Right lobe of liver (tissue), 6 donors: ENCODE measurements around the gene SYNGR4. TPM values are rescaled to one million over a fixed set of nuclear protein-coding genes. Genes with fewer than 3 reads are reported as not detected.

Experiments used
- ATAC-seq, 4 donors: fragments of 200-7000 bp; cut with Tn5 transposase; one replicate each; pipeline ENCODE4 v1.9.1; 2020; ENCODE audit warnings: mild to moderate bottlenecking in 4 of 4, moderate library complexity in 4 of 4
- DNase-seq, 3 donors: peaks; one replicate each; pipeline ENCODE4 v3.0.0-alpha.2; 2020
- H3K27ac ChIP-seq, 3 donors: fragments of 200-600 bp; one replicate each; pipeline ENCODE4 v1.8.0; 2022
- H3K27me3 ChIP-seq, 2 donors: fragments of 200-600 bp; one replicate each; pipeline ENCODE4 v1.8.0; 2022
- H3K36me3 ChIP-seq, 4 donors: fragments of 200-600 bp; sonication (generic) in 1 of 4; one replicate each; pipeline versions ENCODE4 v1.5.1 to v1.8.0; 2017 to 2022; ENCODE audit warnings: control low read depth in 1 of 4
- H3K4me1 ChIP-seq, 4 donors: fragments of 200-600 bp; sonication (generic) in 1 of 4; one replicate each; pipeline versions ENCODE4 v1.5.1 to v1.8.0; 2017 to 2022; ENCODE audit warnings: control low read depth in 1 of 4
- H3K4me3 ChIP-seq, 3 donors: fragments of 200-600 bp; one replicate each; pipeline ENCODE4 v1.8.0; 2022
- H3K9me3 ChIP-seq, 4 donors: fragments of 200-600 bp; sonication (generic) in 1 of 4; one replicate each; pipeline versions ENCODE4 v1.5.1 to v1.8.0; 2017 to 2022; ENCODE audit warnings: control low read depth in 1 of 4
- POLR2A ChIP-seq: fragments of 450-650 bp; IDR thresholded peaks from one replicate; pipeline ENCODE4 v1.6.1; 2017; ENCODE audit warnings: antibody characterized with exemption, mild to moderate bottlenecking
- WGBS: methylation state at CpG from one replicate; pipeline ENCODE4 v1.1.6; 2018; ENCODE audit warnings: low coverage, low lambda C conversion rate; ENCODE audit not compliant: insufficient coverage; ENCODE audit errors: missing lambda C conversion rate; 5-methylcytosine and 5-hydroxymethylcytosine counted together
- intact Hi-C, 2 donors: fragments of 100-400 bp; cut with DNase I; formaldehyde crosslinking; loops; one replicate each; pipeline versions ENCODE4 v1.11.2 to v1.14.1; 2022
- total RNA-seq, 6 experiments: library from RNA; depleted of rRNA in 2 of 6; stranded (reverse); fragments of >200 nt in 2 of 6; fragmentation: NEBNext Ultra II Directional in 3 of 6; extraction: Animal tissue kit (Norgen Biotek cat#: 25700) in 3 of 6; gene quantifications; one replicate each; pipeline versions ENCODE4 v1.1.0 to v1.2.4, GENCODE V29; 2016 to 2023
- TF ChIP-seq, protein P1 (sequence below), 4 donors: fragments of 200-600 bp in 3 of 4; fragments of 450-650 bp in 1 of 4; IDR thresholded peaks; one replicate each; pipeline versions ENCODE4 v1.5.1 to v1.8.0; 2016 to 2022; ENCODE audit warnings: antibody characterized with exemption in 4 of 4, mild to moderate bottlenecking in 2 of 4
- donor health status: DM: no; HTN: yes; CAD: no.
- donor health status: DM: no; HTN: no; CAD: no.
- donor health status: DM: no; HTN: no; CAD: no.
- donor health status: DM: no; HTN: yes; CAD: no.
- donor health status: DM: no; HTN: yes; CAD: no.

The SYNGR4 gene
- total RNA-seq, 6 experiments from 2014 or later, result 0.80 TPM; not detected in 5

DNA sequence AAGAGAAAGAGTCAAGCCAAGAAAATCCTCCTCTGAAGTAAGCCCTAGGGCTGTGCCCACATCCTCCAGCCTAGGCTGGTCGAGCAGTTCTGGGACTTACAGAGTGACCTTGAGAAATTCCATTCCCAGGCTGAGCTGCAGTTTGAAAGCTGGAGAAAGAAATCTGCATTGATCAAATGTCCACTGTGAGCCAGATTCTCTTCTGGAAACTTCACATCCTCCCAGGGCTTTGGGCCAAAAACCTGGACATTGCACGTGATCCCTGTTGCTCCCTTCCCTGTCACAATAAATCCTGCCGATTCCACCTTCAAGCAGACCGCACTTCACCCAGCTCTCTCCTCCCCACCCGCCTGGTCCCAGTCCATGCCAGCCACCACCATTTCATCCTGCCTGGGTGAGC lies 16.1 kb upstream of the SYNGR4 start:
- Histone ChIP-seq H3K27me3 (no peaks in the 10 kb centered on the region), H3K36me3 (no peaks in the 10 kb centered on the region), H3K4me3 (no peak overlapping the region), H3K27ac (no peak overlapping the region), H3K9me3 (no peaks in the 10 kb centered on the region), H3K4me1 (no peaks in the 10 kb centered on the region)
- 13% methylated on average over 3 of the region's 5 CpGs for WGBS
- intact Hi-C loops, result no loop called here
- DNase-seq, result peak in 1 of 3 donors; percentile 63
- peak; percentile 41 to 83 (median 56) for ATAC-seq
- TF ChIP-seq, protein P1, sequence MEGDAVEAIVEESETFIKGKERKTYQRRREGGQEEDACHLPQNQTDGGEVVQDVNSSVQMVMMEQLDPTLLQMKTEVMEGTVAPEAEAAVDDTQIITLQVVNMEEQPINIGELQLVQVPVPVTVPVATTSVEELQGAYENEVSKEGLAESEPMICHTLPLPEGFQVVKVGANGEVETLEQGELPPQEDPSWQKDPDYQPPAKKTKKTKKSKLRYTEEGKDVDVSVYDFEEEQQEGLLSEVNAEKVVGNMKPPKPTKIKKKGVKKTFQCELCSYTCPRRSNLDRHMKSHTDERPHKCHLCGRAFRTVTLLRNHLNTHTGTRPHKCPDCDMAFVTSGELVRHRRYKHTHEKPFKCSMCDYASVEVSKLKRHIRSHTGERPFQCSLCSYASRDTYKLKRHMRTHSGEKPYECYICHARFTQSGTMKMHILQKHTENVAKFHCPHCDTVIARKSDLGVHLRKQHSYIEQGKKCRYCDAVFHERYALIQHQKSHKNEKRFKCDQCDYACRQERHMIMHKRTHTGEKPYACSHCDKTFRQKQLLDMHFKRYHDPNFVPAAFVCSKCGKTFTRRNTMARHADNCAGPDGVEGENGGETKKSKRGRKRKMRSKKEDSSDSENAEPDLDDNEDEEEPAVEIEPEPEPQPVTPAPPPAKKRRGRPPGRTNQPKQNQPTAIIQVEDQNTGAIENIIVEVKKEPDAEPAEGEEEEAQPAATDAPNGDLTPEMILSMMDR (IDR thresholded peaks at IDR 0.05), result no peak
- no peak for TF ChIP-seq POLR2A

DNA sequence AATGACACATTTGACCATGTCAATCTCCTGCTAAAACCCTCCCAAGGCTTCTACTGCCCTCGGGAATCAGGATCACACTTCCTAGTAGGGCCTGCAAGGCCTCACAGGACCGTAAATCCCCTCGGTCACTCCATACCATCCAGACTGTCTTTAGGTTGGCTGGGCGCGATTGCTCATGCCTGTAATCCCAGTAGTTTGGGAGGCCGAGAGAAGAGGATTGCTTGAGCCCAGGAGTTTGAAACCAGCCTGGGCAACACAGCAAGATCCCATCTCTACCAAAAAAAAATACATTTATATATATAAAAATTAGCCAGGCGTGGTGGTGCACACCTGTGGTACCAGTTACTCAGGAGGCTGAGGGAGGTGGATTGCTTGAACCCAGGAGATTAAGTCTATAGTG lies 15.4 kb upstream of the SYNGR4 start:
- no peak for DNase-seq
- H3K27me3 ChIP-seq, result no peaks in the 10 kb centered on the region
- no peak for TF ChIP-seq POLR2A
- TF ChIP-seq, protein P1 (IDR thresholded peaks at IDR 0.05), result no peak
- H3K9me3 ChIP-seq, result no peaks in the 10 kb centered on the region
- no peak overlapping the region for H3K27ac ChIP-seq
- ATAC-seq, result no peak
- H3K4me1 ChIP-seq, result no peaks in the 10 kb centered on the region
- WGBS, result 92% methylated on average over 2 of the region's 7 CpGs
- H3K4me3 ChIP-seq, result no peak overlapping the region
- intact Hi-C loops, result no loop called here
- H3K36me3 ChIP-seq, result no peaks in the 10 kb centered on the region

DNA sequence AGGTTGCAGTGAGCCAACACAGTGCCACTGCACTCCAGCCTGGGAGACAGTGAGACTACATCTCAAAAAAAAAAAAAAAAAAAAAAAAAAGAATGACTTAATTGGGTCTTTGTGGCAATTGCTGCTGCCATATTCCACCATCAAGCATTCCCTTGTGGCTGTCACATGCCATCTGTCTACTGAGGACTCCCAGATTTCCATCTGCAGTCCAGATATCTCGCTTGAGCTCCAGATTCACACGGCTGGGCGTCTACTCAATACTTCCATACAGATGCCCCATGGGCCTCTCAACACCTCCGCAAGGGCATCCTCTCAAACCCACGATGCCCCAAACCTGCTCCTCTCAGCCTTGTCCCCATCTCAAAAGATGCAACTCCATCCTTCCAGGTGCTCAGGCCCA lies 13.3 kb upstream of the SYNGR4 start:
- Histone ChIP-seq H3K4me1 (no peaks in the 10 kb centered on the region), H3K27me3 (no peaks in the 10 kb centered on the region), H3K9me3 (no peaks in the 10 kb centered on the region), H3K36me3 (no peaks in the 10 kb centered on the region), H3K4me3 (no peak overlapping the region), H3K27ac (no peak overlapping the region)
- no CpG with 5 or more reads among the region's 5 CpGs for WGBS
- TF ChIP-seq, protein P1 (IDR thresholded peaks at IDR 0.05), result no peak
- TF ChIP-seq POLR2A, result no peak
- intact Hi-C loops, result no loop called here
- DNase-seq, result no peak
- ATAC-seq, result no peak

DNA sequence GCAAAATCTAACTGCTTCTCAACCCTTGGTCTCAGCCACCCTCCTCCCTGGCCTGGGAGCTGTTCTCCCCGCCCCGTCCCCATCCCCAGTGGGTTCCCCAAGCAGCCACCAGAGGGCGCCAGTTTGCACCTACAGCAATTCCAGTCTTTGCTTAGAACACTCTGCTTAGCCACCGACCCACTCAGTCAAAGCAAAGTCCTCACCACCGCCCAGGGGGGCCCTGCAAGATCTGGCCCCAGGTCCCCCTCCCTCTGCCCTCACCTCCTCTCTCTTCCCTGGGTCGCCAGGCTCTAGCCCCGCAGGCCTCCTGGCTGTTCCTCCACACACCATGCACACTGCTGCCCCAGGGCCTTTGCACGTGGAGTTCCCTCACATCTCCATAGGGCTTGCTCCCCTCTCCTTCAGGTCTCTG lies 12.8 kb upstream of the SYNGR4 start:
- WGBS, result 61% methylated on average over 5 of the region's 8 CpGs
- DNase-seq, result peak; percentile 71 to 73 (median 72)

More for the DNA sequence above, 12.8 kb upstream of the SYNGR4 start:
- Histone ChIP-seq H3K9me3 (no peaks in the 10 kb centered on the region), H3K4me3 (no peak overlapping the region), H3K27me3 (no peaks in the 10 kb centered on the region), H3K36me3 (no peaks in the 10 kb centered on the region), H3K4me1 (no peaks in the 10 kb centered on the region), H3K27ac (no peak overlapping the region)
- intact Hi-C loops, result no loop called here
- TF ChIP-seq POLR2A, result no peak
- TF ChIP-seq, protein P1 (IDR thresholded peaks at IDR 0.05), result peak; percentile 54 to 80 (median 68)
- ATAC-seq, result peak; percentile 77 to 86 (median 82)
